Activated T-cell treated with anti-CD3 and anti-CD28 coated beads, Interleukin-2, amount 50 U/mL, for 48 hours (primary cell): Measurements from ENCODE around the gene CFAP157.

Experiments
- DNase-seq, 2 experiments: peaks; one replicate each; pipeline ENCODE4 v3.0.0-alpha.2; 2020

Gene CFAP157

DNA sequence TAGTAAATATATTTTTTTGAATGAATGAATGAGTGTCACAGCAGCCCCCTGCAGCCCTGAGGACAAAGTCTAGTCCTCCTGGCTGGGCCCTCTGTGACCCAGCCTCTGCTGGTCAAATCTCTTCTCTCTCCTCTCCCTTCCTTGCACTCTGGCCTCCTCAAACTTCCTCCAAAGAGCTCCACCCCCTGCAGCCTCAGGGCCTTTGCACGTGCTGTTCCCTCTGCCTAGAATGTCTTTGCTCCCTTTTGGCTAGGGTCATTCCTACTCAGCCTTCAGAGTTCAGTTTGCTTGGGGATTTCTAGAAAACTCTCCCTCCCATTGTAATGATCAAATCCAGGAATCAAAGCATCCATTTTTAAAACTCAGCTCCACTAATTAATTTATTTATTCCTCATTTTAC is 58.6 kb downstream of the CFAP157 start:
- DNase-seq = no peak
